GM12892 (cell line): ENCODE results near the gene ZBTB2.

ENCODE experiments used
- POLR2AphosphoS5 ChIP-seq: IDR thresholded peaks from 2 replicates; pipeline ENCODE4 v1.6.1; 2011; ENCODE audit warnings: low read depth, low read length, control low read depth
- TAF1 ChIP-seq: IDR thresholded peaks from 2 replicates; pipeline ENCODE4 v1.6.1; 2011; ENCODE audit warnings: low read depth, mild to moderate bottlenecking, control low read depth, low read length, borderline replicate concordance

GRCh38 chr6:151417477-151417876 is 26.1 kb upstream of the ZBTB2 start:
- no peak for TF ChIP-seq POLR2AphosphoS5
- no peak for TF ChIP-seq TAF1
